HepG2 (cell line): ENCODE data around the gene TTC24.

Experiments used
- ARID5B ChIP-seq: IDR thresholded peaks from 2 replicates; pipeline ENCODE4 v1.4.0; 2020; ENCODE audit warnings: mild to moderate bottlenecking, missing genetic modification reagents
- KDM5A ChIP-seq: fragments of 200-600 bp; sonication (generic); IDR thresholded peaks from 2 replicates; pipeline ENCODE4 v1.7.0; 2018; ENCODE audit warnings: antibody characterized with exemption, mild to moderate bottlenecking, low read length, borderline replicate concordance
- MNT ChIP-seq: fragments of 450-650 bp; IDR thresholded peaks from 2 replicates; pipeline ENCODE4 v1.6.1; 2016
- PRPF4 ChIP-seq: fragments of 200-400 bp; formaldehyde crosslinking; IDR thresholded peaks from 2 replicates; pipeline ENCODE4 v1.6.1; 2016; ENCODE audit warnings: low read length, low read depth; ENCODE audit not compliant: poor library complexity, severe bottlenecking
- TRIM24 ChIP-seq: sonication (generic); formaldehyde crosslinking; IDR thresholded peaks from 2 replicates; pipeline ENCODE4 v1.8.0; 2022; ENCODE audit warnings: mild to moderate bottlenecking, missing genetic modification reagents

- TF ChIP-seq PRPF4 (no peak), KDM5A (no peak), MNT (no peak), TRIM24 (CRISPR knock-in tag) (no peak), ARID5B (CRISPR knock-in tag) (no peak)
Measured at GRCh38 chr1:156594190-156594589, 14.7 kb downstream of the TTC24 start.
